Uterus (tissue), 4 donors: ENCODE measurements around the gene PRR3. TPM values are rescaled to one million over a fixed set of nuclear protein-coding genes. Genes with fewer than 3 reads are reported as not detected.

Experiments
- DNase-seq, 2 donors: peaks; one replicate each; pipeline ENCODE4 v3.0.0-alpha.2; 2019 to 2020
- H3K27ac ChIP-seq, 2 donors: fragments of 200-600 bp; sonication (generic); 1 replicate in 1 of 2; 2 replicates in 1 of 2; pipeline ENCODE4 v1.5.1; 2016 to 2018
- H3K27me3 ChIP-seq, 2 donors: fragments of 200-600 bp; sonication (generic); one replicate each; pipeline ENCODE4 v1.5.1; 2018 to 2019; ENCODE audit warnings: control low read depth in 1 of 2
- H3K36me3 ChIP-seq, 2 donors: fragments of 200-600 bp; sonication (generic); one replicate each; pipeline ENCODE4 v1.5.1; 2019; ENCODE audit warnings: control low read depth in 1 of 2
- H3K4me1 ChIP-seq, 2 donors: fragments of 200-600 bp; sonication (generic); one replicate each; pipeline ENCODE4 v1.5.1; 2018 to 2019; ENCODE audit warnings: control low read depth in 1 of 2
- H3K4me3 ChIP-seq, 2 donors: fragments of 200-600 bp; sonication (generic); 1 replicate in 1 of 2; 2 replicates in 1 of 2; pipeline ENCODE4 v1.5.1; 2018 to 2019; ENCODE audit warnings: mild to moderate bottlenecking in 1 of 2
- H3K9me3 ChIP-seq, 2 donors: fragments of 200-600 bp; sonication (generic); one replicate each; pipeline ENCODE4 v1.5.1; 2019; ENCODE audit warnings: control low read depth in 1 of 2
- CTCF ChIP-seq, 4 experiments: fragments of 200-600 bp in 2 of 4; fragments of 450-650 bp in 2 of 4; sonication (generic) in 2 of 4; IDR thresholded peaks; one replicate each; pipeline ENCODE4 v1.5.1; 2016 to 2019; ENCODE audit warnings: antibody characterized with exemption in 4 of 4, mild to moderate bottlenecking in 2 of 4, moderate library complexity in 1 of 4
- POLR2A ChIP-seq, 2 donors: fragments of 450-650 bp; IDR thresholded peaks; one replicate each; pipeline ENCODE4 v1.6.1; 2016; ENCODE audit warnings: antibody characterized with exemption in 2 of 2, mild to moderate bottlenecking in 1 of 2, moderate library complexity in 1 of 2
- intact Hi-C: fragments of 100-400 bp; cut with DNase I; formaldehyde crosslinking; loops from one replicate; pipeline ENCODE4 v1.15.1; 2023; ENCODE audit warnings: low total_unique reads
- total RNA-seq, 4 donors: library from RNA; depleted of rRNA in 3 of 4; stranded (reverse); fragments of >200 nt in 3 of 4; gene quantifications; one replicate each; pipeline versions ENCODE4 v1.1.0 to v1.2.4, GENCODE V29; 2014 to 2023
- donor health status: DM: yes; HTN: yes; CAD: no.

The PRR3 gene
- total RNA-seq, 4 donors from 2014 or later = 4.4 to 23.0 (median 16.2) TPM

DNA sequence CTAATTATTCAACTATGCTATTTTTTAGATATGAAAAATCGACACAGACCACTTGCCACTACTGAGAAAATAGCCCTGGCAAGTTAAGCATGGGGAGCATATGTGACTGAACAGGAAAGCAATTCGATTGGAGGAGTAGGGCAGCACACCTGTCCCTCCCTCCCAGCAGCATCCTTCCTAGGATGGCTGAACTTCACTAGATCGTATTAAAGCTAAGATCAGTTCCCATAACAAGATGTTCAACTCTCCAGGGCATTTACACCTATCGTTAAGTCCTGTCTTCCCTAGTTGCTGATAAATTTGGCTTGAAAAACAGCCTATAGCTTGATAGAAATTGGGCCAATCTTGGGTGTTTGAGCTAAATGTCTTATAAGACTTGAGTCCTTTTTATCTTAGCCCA lies 53.0 kb downstream of the PRR3 start:
- intact Hi-C loops = no loop called here
- peaks cover 0 to 21% of the 10 kb centered on the region in 2 donors for H3K4me1 ChIP-seq
- no peak for TF ChIP-seq CTCF (IDR thresholded peaks at IDR 0.05)
- TF ChIP-seq POLR2A (IDR thresholded peaks at IDR 0.05) = no peak
- no peaks in the 10 kb centered on the region for H3K27me3 ChIP-seq
- no peaks in the 10 kb centered on the region for H3K9me3 ChIP-seq
- no peak overlapping the region for H3K4me3 ChIP-seq
- H3K27ac ChIP-seq = peak overlapping the region; percentile 26 to 98
- DNase-seq = no peak
- no peaks in the 10 kb centered on the region for H3K36me3 ChIP-seq

- H3K9me3 ChIP-seq = no peaks in the 10 kb centered on the region
- TF ChIP-seq POLR2A (IDR thresholded peaks at IDR 0.05) = no peak
- no peak for TF ChIP-seq CTCF (IDR thresholded peaks at IDR 0.05)
- intact Hi-C loops = no loop called here
- H3K36me3 ChIP-seq = no peaks in the 10 kb centered on the region
- DNase-seq = no peak
- H3K4me1 ChIP-seq = peaks cover 0 to 21% of the 10 kb centered on the region in 2 donors
- peak overlapping the region; percentile 36 to 98 for H3K27ac ChIP-seq
- H3K4me3 ChIP-seq = no peak overlapping the region
- H3K27me3 ChIP-seq = no peaks in the 10 kb centered on the region
Observed at GRCh38 chr6:30611150-30611855, 54.2 kb downstream of the PRR3 start.

GRCh38 chr6:30611856-30612194 lies 54.7 kb downstream of the PRR3 start:
- DNase-seq = no peak
- Histone ChIP-seq H3K4me1 (peaks cover 0 to 21% of the 10 kb centered on the region in 2 donors), H3K4me3 (no peak overlapping the region), H3K27ac (peak overlapping the region; percentile 36 to 98), H3K27me3 (no peaks in the 10 kb centered on the region), H3K36me3 (no peaks in the 10 kb centered on the region), H3K9me3 (no peaks in the 10 kb centered on the region)
- intact Hi-C loops = no loop called here
- TF ChIP-seq CTCF (IDR thresholded peaks at IDR 0.05) (no peak), POLR2A (IDR thresholded peaks at IDR 0.05) (no peak)

- no peak for DNase-seq
- no peak overlapping the region for H3K4me3 ChIP-seq
- no peaks in the 10 kb centered on the region for H3K9me3 ChIP-seq
- peak overlapping the region; percentile 36 to 98 for H3K27ac ChIP-seq
- intact Hi-C loops = no loop called here
- TF ChIP-seq CTCF (IDR thresholded peaks at IDR 0.05) (peak in 1 of 4 experiments; percentile 27), POLR2A (IDR thresholded peaks at IDR 0.05) (no peak)
- no peaks in the 10 kb centered on the region for H3K27me3 ChIP-seq
- H3K36me3 ChIP-seq = no peaks in the 10 kb centered on the region
- H3K4me1 ChIP-seq = peaks cover 0 to 21% of the 10 kb centered on the region in 2 donors
Observed at GRCh38 chr6:30612213-30612612, 55.1 kb downstream of the PRR3 start.

GRCh38 chr6:30612687-30613248 lies 55.7 kb downstream of the PRR3 start:
- TF ChIP-seq CTCF (IDR thresholded peaks at IDR 0.05) = no peak
- no peak for TF ChIP-seq POLR2A (IDR thresholded peaks at IDR 0.05)
- Histone ChIP-seq H3K9me3 (no peaks in the 10 kb centered on the region), H3K27me3 (no peaks in the 10 kb centered on the region), H3K4me1 (peaks cover 0 to 21% of the 10 kb centered on the region in 2 donors), H3K4me3 (no peak overlapping the region), H3K36me3 (no peaks in the 10 kb centered on the region), H3K27ac (peak overlapping the region; percentile 36 to 98)
- no peak for DNase-seq
- intact Hi-C loops = no loop called here
